Effector memory CD4-positive, alpha-beta T cell (primary cell): ENCODE results near the gene EFCAB8.

Experiments
- DNase-seq, 3 donors: peaks; one replicate each; pipeline ENCODE4 v3.0.0-alpha.2; 2020
- H3K27ac ChIP-seq: 2 replicates; pipeline ENCODE4 v1.7.0; 2013; ENCODE audit warnings: mild to moderate bottlenecking, low read length, moderate library complexity; ENCODE audit not compliant: insufficient read depth, poor library complexity, severe bottlenecking
- H3K27me3 ChIP-seq: replicated peaks from 2 replicates; pipeline ENCODE4 v1.7.0; 2013; ENCODE audit warnings: mild to moderate bottlenecking, low read length; ENCODE audit not compliant: insufficient read depth, control insufficient read depth, poor library complexity, severe bottlenecking
- H3K36me3 ChIP-seq: 2 replicates; pipeline ENCODE4 v1.7.0; 2013; ENCODE audit warnings: mild to moderate bottlenecking, low read length, moderate library complexity; ENCODE audit not compliant: control insufficient read depth, insufficient read depth
- H3K4me1 ChIP-seq: 2 replicates; pipeline ENCODE4 v1.7.0; 2013; ENCODE audit warnings: low read length, mild to moderate bottlenecking; ENCODE audit not compliant: control insufficient read depth, insufficient read depth, poor library complexity, severe bottlenecking
- H3K4me3 ChIP-seq: 2 replicates; pipeline ENCODE4 v1.7.0; 2013; ENCODE audit warnings: low read length, low read depth, mild to moderate bottlenecking; ENCODE audit not compliant: insufficient read depth, poor library complexity, severe bottlenecking
- H3K9me3 ChIP-seq: 2 replicates; pipeline ENCODE4 v1.7.0; 2013; ENCODE audit warnings: mild to moderate bottlenecking, low read length, moderate library complexity; ENCODE audit not compliant: control insufficient read depth

EFCAB8 gene

DNA sequence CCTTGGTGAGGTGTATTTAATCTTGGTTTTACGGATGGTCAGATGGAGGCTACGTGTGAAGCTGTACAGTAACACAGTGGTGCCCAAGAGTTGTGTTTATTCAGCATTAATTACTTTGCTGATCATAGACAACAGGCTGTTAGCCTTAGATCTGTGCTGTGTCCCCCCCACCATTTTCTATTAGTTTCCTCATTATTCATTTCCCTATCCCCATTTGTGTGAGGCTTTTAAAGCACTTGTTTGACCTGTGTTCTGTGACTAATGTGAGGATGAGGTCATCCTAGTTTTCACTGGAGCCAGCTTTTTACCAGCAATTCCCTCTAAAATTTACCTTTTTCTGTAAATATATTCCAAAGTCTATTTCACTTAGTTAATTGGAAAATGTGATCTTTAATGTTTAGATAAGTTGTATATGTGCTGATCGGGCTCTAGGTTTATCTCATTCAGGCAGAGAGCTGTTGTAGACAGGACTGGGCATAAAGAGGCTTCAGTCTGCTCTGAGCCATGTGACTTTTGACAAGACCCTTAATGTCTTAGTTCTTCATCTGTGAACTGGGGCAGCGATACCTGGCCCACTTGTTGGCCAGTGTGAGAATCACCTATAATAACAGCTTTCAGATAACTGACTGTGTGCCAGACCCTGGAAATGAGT lies 30.6 kb upstream of the EFCAB8 start:
- Histone ChIP-seq H3K27me3 (no peaks in the 10 kb centered on the region), H3K36me3 (peaks cover 23% of the 10 kb centered on the region), H3K4me1 (peaks cover 20% of the 10 kb centered on the region), H3K27ac (no peak overlapping the region), H3K4me3 (no peak overlapping the region), H3K9me3 (no peaks in the 10 kb centered on the region)
- DNase-seq: no peak

DNA sequence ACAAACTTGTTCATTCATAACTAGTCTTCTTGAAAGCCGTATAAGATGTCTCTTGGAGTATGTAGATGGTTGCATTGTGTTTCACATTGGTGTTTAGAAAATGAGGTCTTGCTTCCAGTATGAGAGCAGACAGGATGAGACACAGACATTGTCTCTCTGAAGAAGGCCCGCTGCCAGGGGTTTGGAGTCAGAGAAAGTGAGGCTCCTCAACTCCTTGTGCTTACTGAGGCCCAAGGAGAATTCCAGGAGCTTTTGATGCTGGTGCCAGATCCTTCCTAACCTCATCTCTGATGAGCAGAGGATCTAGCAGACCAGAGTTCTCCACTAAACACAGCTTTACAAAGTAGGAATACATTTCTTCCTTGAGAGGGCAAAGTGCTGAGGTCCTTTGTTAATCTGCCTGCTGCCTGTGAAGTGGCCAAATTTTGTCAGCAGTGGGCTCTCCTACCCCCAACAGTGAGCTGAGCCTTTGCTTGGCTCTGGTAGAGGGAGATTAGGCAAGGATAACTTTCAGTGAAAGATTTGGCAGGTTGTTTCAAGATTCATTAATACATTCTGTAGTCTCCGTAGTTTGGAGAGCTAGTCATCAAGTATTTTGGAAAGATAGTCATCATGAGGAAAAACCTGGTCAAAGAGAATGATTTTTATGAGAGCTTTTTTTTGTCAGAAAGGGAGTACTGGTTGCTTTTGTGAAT lies 29.3 kb upstream of the EFCAB8 start:
- H3K27ac ChIP-seq: no peak overlapping the region
- DNase-seq: no peak
- H3K9me3 ChIP-seq: no peaks in the 10 kb centered on the region
- H3K36me3 ChIP-seq: peaks cover 29% of the 10 kb centered on the region
- no peaks in the 10 kb centered on the region for H3K27me3 ChIP-seq
- peaks cover 17% of the 10 kb centered on the region for H3K4me1 ChIP-seq
- H3K4me3 ChIP-seq: no peak overlapping the region

GRCh38 chr20:32830437-32830836 lies 28.3 kb upstream of the EFCAB8 start:
- H3K27me3 ChIP-seq: no peaks in the 10 kb centered on the region
- H3K4me3 ChIP-seq: no peak overlapping the region
- peaks cover 34% of the 10 kb centered on the region for H3K36me3 ChIP-seq
- peaks cover 17% of the 10 kb centered on the region for H3K4me1 ChIP-seq
- H3K9me3 ChIP-seq: no peaks in the 10 kb centered on the region
- no peak for DNase-seq
- no peak overlapping the region for H3K27ac ChIP-seq

DNA sequence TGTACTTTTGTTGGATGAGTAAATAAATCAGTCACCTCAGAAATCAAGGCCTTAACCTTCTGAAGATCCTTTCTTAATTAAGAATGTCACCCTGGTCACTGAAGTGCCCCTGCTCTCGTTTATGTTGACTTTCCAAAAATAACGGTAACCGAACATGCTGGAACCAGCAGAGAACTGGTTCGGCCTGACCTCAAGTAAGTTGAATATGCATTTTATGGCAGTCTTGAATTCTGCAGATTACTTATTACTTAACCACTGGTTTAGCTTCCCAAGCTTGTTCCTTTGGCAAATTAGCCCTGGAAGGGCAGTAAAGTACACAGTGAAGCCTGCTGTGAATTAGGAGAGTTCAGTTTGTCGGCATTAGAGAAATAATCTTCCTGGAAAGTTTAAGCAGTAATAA lies 26.7 kb upstream of the EFCAB8 start:
- Histone ChIP-seq H3K27ac (no peak overlapping the region), H3K4me3 (no peak overlapping the region), H3K27me3 (no peaks in the 10 kb centered on the region), H3K4me1 (peaks cover 17% of the 10 kb centered on the region), H3K36me3 (peaks cover 43% of the 10 kb centered on the region), H3K9me3 (no peaks in the 10 kb centered on the region)
- DNase-seq: no peak

DNA sequence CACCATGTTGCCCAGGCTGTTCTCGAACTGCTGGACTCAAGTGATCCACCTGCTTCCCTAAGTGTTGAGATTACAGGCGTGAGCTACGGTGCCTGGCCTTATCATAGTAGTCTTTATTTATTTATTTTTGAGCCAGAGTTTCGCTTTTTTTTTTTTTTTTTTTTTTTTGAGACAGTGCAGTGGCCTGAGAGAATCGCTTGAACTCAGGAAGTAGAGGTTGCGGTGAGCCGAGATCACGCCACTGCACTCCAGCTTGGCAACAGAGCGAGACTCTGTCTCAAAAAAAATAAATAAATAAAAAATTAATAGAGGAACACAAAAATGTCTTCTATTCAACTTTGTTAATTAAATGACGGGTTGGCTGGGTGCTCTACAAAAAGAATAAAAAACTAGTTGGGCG lies 26.1 kb upstream of the EFCAB8 start:
- H3K27me3 ChIP-seq: no peaks in the 10 kb centered on the region
- peaks cover 44% of the 10 kb centered on the region for H3K36me3 ChIP-seq
- H3K4me3 ChIP-seq: no peak overlapping the region
- no peaks in the 10 kb centered on the region for H3K9me3 ChIP-seq
- DNase-seq: peak in 2 of 3 donors; percentile 9 to 22
- peaks cover 17% of the 10 kb centered on the region for H3K4me1 ChIP-seq
- H3K27ac ChIP-seq: no peak overlapping the region

GRCh38 chr20:32834972-32835371 lies 23.8 kb upstream of the EFCAB8 start:
- no peaks in the 10 kb centered on the region for H3K9me3 ChIP-seq
- H3K4me1 ChIP-seq: peaks cover 10% of the 10 kb centered on the region
- DNase-seq: no peak
- H3K27me3 ChIP-seq: no peaks in the 10 kb centered on the region
- H3K4me3 ChIP-seq: no peak overlapping the region
- no peak overlapping the region for H3K27ac ChIP-seq
- peaks cover 57% of the 10 kb centered on the region for H3K36me3 ChIP-seq

DNA sequence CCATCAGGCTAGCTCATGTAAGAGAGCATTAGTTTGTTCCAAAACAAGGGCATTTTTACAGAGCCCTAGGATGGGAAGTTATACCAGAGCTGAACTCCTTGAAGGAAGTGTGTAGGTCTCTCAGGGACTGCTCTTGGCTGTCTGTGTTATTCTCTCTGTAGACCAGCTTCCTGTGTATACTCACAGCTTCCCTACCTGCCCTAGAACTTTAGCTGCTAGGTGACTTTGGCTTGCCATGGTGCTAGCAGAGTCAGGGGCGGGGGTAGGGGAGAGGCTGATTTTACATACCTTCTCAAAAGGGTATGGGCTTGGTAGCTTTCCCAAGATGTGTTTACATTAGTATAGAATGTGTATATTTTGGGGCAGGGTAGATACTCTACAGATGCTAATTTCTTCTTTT lies 21.6 kb upstream of the EFCAB8 start:
- no peak for DNase-seq
- Histone ChIP-seq H3K4me1 (peaks cover 9% of the 10 kb centered on the region), H3K9me3 (no peaks in the 10 kb centered on the region), H3K27ac (no peak overlapping the region), H3K27me3 (no peaks in the 10 kb centered on the region), H3K36me3 (peaks cover 62% of the 10 kb centered on the region), H3K4me3 (no peak overlapping the region)

- Histone ChIP-seq H3K27me3 (no peaks in the 10 kb centered on the region), H3K9me3 (no peaks in the 10 kb centered on the region), H3K36me3 (peaks cover 74% of the 10 kb centered on the region), H3K4me1 (no peaks in the 10 kb centered on the region), H3K27ac (no peak overlapping the region), H3K4me3 (no peak overlapping the region)
- DNase-seq: no peak
These were observed 19.3 kb upstream of the EFCAB8 start for GRCh38 chr20:32839227-32839981.

- no peak for DNase-seq
- H3K4me3 ChIP-seq: no peak overlapping the region
- no peaks in the 10 kb centered on the region for H3K27me3 ChIP-seq
- no peaks in the 10 kb centered on the region for H3K4me1 ChIP-seq
- no peaks in the 10 kb centered on the region for H3K9me3 ChIP-seq
- peaks cover 75% of the 10 kb centered on the region for H3K36me3 ChIP-seq
- H3K27ac ChIP-seq: no peak overlapping the region
These were observed 18.8 kb upstream of the EFCAB8 start for GRCh38 chr20:32839982-32840285.

GRCh38 chr20:32841174-32841573 lies 17.5 kb upstream of the EFCAB8 start:
- DNase-seq: no peak
- no peaks in the 10 kb centered on the region for H3K4me1 ChIP-seq
- no peak overlapping the region for H3K27ac ChIP-seq
- no peak overlapping the region for H3K4me3 ChIP-seq
- H3K9me3 ChIP-seq: no peaks in the 10 kb centered on the region
- H3K27me3 ChIP-seq: no peaks in the 10 kb centered on the region
- peaks cover 77% of the 10 kb centered on the region for H3K36me3 ChIP-seq
